Islet of Langerhans (tissue), 1 donor: ENCODE measurements around the gene PPP2R5D.

ENCODE experiments used
- FAIRE-seq: peaks from one replicate; lab custom pipeline; 2011; peaks lifted over from hg19 to GRCh38; lab: Jason Lieb, UNC

PPP2R5D gene

DNA sequence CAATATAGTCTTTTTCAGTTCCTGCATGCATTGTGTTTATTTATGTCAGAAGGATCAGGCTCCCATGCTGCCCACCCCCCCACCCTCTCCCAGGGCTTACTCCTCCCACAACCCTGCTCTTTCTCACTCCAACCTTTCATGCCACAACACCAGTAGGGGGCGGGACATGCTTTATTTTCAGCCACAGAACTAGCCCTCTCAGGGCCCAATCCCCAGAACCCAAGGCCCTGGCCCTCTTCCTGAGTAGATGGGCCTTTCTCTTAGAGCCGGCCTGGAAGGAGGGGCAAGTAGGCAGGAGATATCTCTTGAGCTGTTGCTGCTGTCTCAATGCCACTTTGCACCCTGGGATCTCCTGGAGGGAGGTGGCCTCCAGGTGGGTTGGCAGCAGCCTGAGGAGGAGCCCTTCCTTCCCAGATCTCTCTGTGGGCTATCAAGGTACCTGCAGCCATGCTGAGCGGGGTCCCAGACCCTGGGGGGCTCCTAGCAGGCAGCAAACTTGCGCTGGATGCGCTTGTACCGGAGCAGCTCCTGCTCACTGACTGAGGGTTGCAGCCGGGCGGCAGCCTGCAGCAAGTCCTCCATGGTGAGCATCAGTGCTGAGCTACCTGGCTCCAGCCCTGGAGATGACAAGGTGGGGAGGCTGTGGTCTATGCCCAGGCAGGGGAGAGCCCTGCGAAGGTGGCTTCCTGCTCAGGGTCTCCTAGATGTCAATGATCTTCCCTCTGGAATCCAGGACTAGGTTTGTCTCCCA lies 20.3 kb upstream of the PPP2R5D start:
- no peak for FAIRE-seq

DNA sequence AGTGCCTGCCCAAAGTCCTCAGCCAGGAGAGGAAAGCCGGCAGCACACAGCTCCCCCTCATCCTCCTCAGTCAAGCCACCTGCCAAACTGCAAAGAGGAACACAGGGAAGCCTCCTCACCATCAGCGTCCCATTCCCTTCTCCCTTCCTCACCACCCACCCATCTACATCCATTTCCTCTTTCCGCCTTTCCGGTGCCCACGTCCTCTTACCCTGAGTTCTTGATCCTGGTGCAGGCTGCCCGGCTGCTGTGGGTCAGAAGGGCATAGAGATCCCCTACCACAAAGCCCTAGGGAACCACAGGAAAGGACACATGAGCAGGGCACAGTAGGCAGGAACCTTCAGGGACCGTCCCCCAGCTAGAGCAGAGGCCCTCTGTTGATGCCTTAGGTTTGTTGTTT lies 17.8 kb upstream of the PPP2R5D start:
- no peak for FAIRE-seq

DNA sequence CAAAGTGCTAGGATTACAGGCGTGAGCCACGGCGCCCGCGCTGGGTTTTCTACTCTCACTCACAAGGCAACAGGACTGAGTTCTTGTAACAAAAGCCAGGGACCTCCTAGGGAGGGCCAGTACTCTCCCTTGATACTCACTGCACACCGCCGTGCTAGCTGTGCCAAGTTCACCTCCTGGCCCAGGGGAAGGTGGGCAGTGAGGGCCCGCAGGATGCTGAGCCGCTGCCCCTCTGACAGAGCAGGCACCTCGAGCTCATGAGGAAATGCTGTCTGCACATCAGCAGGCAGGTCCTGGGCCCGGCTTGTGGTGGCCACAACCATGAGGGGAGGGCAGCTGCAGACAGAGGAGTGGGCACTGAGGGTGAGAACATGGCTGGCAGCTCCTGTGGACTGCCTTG lies 17.1 kb upstream of the PPP2R5D start:
- FAIRE-seq: no peak

DNA sequence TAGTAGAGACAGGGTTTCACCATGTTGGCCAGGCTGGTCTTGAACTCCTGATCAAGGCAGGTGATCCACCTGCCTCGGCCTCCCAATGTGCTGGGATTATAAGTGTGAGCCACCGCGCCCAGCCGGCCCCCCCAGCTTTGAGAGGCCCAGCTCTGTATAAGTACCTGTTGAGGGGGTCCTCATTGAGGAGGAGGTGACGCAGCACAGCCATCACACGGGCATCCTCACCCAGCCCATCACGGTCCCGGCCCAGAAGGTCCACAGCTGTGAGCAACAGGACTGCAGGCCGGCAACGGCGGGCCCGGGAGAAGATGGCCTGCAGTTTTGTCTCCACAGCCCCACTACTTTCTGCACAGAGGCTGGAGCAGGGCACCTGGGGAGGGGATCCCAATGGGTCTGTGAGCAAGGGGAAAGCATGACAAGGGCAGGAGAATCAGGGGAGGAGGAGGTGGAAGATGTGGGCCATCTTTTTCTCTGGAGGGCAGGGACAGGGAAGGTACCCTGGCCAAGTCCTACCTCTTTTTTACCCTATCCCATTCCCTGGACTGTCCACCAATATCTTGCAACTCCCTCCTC lies 16.2 kb upstream of the PPP2R5D start:
- FAIRE-seq: no peak

DNA sequence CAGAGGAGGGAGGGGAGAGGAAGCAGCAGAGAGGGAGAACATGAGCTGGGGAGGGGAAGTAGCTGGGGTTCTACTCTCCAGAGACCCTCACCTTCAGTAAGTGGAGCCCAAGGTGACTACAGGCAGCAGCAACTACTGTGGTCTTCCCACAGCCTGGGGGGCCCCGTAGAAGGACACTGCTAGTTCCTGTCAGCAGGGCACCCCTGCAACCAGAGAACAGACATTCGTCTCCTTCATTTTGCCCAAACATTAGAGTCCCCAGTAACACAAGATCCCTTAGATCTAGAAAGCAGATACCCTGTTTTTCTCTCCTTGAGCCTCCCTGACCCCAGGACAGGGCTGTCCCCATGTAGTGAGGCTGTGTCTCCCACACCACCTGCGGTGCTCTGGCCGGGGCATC lies 15.6 kb upstream of the PPP2R5D start:
- FAIRE-seq: no peak

DNA sequence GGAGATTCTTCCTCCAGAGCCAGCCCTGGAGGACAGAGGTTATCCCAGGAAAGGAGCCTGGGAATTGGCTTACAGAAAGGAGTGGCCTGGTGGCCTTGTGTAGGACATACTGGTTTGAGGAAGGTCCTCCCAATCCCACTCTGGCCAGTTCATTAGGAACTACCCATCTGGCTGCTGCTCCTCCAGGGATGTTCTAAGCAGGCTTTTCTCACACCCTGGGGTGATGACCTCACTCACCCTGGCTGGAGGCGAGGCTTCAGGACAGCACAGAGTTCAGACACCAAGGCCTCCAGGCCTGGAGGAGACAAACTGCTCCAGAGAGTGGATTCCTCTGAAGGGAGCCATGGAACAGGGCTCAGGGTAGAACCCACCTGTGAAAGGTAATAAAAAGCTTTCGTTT lies 14.9 kb upstream of the PPP2R5D start:
- FAIRE-seq: no peak

DNA sequence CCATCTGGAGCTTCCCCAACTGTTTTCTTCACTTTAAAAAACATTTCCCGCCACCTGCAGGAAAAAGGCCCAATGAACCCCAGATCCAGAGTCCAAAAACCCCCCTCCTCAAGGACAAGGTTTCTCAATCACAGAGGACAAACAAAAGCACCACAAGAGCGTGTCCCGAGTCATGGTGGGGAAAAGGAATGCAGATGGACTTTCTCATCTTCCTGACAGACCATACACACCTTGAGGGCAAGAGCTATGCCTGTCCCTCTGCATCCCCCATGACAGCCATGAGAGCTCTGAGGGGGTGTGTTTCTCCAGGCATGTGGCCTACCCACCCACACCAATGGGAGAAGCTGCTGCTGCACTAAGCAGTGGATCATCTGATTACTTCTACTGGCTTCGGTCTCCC lies 14.4 kb upstream of the PPP2R5D start:
- FAIRE-seq: no peak

DNA sequence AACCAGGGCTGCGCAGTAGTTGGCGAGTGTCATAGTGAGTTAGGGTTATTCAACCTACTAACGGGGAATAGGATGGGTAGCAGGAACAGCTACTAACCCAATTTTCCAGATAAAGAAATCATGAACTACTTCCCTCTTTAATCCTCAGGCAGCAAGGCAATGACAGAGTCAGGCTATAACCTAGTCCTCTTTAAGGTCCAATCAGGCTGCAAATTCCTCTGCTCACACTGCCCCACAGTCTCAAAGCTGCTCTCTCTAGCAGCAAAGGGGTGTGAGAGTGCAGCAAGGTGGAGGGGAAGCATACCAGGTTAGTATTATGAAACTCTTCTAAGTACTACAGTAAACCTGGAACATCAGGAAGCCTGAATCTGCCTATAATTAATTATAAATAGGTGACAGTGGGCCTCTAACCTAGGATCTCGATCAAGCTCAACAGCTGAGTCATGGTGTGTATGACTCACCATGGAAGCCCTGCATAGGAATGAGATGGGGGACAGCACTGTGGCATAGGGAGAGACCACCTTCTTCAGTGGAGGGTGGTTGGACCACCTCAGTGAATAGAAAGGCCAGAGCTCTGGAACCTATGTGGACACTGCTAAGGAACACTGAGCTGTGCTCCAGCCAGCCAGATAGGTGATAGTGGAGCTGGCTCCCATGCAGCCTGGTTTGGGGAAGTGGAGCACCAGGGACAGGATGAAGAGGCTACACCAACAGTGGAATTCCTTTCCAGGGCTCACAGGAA lies 13.3 kb upstream of the PPP2R5D start:
- no peak for FAIRE-seq

DNA sequence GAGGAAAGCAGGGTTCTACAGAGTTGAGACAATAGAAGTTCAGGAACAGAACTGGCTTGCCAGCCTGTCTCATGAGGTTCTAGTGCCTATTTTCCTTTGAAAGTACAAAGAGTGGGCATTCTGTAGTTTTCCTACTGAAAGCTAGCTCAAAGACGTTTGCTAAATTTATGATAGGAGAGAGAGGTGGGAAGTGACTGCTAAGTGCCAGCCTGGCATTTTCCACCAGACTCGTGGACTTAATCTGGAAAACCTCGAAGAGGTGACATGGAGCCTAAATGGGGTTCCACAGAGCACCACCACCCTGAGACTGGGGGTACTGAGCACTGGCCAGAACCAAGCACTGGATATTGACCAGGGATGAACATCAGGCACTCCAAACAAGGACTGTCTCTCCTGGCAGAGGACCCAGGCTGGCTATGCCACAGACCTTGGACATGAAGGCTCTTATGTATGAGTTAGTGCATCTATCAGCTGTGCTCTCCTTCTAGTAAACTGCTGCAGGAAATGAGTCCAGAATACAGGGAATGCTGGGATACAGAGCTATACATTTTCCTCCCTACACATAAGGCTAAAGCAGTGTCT lies 12.5 kb upstream of the PPP2R5D start:
- no peak for FAIRE-seq

DNA sequence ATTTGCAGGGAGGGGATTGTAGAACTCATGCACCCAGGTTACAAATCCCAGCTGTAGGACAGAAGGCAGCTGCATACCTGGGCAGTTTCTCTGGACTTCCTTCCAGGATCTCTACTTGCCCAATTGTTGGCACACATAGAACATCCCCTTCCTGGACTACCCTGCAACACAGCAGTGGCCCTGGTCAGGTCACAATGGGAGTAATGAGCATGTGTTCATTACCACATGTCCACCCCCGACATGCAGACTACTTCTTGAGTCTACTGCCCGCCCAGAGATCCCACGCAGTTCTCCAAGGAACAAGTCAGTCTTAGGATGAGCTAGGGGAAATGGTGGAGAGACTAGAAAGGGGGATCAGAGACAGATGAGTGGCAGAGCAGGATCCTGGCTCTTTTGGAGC lies 10.4 kb upstream of the PPP2R5D start:
- no peak for FAIRE-seq

DNA sequence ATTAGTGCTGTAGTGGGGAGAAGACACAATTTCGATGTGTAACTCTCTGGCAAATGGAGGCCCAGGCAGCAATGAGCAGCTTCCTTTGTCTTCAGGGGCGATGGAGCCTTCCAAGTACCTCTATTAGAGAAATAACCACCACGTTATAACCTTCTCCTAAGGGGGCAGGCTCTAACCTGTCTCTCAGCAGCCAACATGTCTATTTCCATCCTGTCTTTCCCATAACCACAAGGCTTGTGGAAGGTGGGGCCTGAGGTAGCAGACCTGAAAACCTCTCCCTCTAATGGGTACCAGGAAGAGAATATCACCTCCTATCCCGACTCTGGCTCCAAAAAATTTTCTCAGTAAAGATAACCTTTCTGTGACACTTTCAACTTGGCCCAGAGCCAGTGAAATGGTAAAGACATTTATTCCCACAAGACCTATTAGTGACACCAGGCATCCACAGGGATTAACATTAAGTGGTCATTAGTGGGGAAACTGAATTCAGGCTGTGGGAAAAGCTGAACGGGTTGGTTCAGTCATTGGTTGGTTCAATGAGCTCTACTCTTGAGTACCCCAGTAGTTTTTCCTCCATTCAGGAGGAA lies 9.4 kb upstream of the PPP2R5D start:
- no peak for FAIRE-seq

DNA sequence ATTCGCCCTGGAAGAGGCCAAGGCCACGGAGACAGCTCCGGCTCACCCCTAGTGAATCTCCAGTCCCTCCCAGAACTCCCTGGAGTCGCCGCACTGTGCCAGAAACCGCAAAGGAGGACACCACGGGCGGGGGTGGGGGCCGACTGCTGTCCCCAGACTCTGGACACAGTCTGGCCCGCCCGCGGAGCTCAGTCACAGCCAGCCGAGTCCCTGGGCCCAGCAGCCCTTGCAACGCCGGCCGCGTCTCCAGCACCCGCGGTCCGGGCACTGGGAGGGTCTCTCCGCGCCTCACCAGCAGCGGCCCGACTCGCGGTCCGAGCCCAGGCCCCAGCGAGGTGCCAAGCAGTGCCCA lies 5.9 kb upstream of the PPP2R5D start:
- FAIRE-seq: no peak

DNA sequence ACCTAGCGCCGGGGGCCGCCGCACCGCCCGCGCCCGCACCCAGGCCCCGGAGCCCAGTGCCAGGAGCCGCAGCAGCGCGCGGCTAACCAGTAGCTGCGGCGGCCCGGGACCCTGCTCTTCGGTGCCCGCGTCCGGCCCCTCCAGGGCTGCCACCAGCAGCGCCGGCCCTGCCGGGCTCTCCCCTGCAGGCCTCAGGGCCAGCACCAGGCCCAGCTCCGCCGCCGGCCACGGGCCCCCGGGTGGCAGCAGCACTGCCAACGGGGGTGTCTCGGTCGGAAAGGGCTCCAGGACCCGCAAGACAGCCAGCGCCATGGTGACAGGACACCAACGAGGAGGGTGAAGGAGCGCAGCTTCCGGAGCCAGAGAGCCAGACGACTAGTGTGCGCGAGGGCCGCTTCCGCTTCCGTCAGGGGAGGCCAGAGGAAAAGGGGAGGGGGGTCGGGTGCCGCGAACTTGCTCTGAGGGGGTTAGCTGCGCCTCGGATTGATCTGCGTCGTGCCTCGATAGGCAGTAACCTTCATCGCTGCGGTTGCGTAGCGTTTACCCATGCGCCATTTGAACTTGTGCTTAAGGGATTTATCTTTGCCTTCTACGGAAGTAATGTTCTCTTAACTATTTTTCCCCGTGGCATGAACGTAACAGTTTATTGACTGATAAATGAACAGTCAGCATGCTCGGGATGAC lies 5.4 kb upstream of the PPP2R5D start, which contains the start of gene PEX6:
TSS of gene PEX6 (minus strand) at position 343 of the 684 bp plus-strand sequence. CDS start at position 312, 31 bp downstream.
- no peak for FAIRE-seq

DNA sequence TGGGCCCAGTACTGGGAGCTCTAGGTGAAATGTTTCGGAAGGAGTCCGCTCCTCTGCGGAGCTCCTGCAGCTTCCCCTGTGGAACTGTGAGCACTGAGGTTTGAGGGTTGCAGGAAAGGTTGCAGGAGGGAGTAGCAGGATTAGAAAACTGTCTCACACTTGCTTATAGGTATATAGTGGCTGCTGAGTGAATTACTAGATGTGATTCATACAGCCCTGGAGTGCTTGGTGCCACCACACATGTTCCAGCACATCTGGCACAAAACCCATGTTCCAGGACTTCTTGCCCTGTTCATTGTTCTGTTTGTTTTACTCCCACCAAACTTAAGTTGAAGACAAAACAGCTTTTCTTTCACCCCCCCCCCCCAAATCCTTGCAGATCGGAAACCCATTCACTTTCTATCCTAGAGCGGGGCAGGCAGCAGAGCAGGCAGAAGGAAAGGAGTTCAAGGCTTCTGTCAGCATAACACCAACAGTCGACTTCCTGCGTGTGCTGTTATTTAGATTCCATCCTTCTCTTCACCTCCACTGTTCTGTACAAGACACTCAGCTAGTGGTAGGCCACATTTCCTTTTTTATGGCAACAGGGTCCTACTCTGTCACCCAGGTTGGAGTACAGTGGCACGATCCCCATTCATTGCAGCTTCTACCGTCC lies 4.7 kb upstream of the PPP2R5D start:
- no peak for FAIRE-seq

DNA sequence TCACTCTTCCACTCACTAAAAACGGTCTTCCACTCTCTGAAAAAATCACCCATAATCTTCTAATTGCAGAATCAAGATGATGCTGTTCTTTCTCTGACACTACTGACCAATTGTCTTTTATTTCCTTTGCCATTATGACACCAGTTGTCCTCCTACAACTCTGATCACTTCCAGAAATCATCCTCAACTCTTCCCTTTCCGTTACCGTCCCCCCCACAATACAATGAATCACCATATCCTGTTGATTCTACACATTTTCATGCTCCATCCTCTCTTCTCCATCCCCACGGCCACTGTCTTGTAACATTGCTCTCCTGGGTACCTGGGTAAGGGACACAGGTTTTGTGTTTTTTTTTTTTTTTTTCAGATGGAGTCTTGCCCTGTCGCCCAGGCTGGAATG lies 2.5 kb upstream of the PPP2R5D start:
- no peak for FAIRE-seq

DNA sequence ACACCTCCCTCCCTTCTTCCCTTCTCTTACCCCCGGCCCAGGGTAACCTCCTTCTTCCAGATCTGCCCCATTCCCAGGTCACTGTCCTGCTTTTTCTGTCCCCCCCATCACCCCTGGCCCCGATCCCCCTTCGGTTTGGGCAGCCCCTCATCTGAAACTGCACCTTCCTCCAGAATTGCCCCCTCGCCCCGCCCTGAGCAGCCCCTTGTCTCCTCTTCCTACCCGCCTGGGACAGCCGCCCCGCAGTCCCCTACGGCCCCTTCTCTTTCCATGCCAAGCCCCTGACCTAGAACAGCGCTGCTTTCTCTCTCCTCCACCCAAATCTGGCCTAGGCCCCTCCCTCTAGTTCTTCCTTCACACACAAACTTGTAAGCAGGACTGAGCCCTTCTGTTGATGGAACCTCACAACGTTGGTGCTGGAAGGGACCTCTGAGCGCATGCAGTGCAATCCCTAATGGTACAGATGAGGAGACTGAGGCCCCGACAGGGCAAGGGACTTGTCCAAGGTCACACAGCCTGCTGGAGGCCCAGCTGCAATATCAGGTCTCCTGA lies 630 bp downstream of the PPP2R5D start:
- FAIRE-seq: no peak

DNA sequence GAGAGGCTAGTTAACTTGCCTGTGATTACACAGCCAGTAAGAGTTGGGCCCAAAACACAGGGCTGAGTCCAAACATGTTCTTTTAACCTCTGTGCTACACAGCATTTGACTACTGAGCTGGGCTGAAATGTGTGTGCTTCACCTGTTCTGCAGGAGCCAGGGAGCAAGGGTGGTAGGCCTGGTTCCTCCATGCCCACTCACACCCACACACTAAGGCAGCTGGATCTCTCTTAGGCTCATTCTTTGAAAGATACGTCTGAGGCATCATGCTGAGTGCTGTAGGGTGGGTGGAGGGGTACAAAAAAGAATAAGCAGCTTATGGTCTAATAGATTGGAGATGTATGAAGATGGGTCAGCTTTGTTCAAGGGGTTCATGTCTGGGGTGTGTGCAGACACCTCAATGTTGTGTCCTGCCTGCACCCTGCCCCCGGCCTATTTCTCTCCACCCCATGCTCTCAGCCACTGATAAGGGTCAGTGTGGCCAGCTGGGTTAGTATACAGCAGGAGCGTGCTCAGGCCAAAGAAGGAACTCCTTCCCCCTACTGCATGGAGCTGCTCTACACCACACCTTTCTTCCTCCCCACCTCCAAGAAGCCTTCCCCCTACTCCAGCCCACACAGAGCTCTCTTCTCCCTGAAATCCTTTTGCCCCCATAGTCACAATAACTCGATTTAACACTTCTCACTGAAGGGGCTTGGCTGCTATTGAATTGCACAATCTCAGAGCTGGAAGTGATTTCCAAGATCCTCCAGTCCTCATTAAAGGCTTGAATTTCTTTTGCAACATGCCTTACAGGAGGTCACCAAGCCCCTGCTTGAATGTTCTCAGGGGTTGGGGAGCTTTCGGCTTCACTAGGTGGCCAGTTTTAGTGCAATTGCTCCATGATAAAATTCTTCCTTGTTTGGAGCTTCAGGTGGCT lies 3.4 kb downstream of the PPP2R5D start:
- no peak for FAIRE-seq

DNA sequence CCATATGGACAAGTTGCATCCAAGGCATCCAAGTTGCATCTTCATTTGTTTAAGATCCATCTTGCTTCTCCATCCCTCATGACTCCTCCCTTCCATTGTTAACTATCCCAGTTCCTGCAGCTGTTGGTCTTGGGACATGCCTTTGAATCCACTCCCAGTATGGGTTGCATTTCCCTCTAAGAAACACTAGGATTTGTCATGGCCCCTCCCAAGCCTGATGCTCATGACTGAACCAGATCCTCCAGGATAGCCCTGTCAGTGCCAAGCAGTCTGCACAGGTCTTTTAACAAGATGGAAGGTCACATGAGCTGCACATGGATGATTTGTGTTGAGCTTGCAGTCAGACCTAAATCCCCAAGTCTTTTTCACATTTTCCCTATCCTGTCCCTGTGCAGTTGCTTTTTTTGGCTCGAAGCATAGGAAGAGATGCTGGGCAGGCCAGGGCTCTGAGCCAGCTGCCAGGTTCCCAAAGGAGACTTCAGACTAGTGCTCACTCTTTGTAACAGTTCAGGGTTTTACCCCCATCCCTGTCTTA lies 4.2 kb downstream of the PPP2R5D start:
- FAIRE-seq: no peak

DNA sequence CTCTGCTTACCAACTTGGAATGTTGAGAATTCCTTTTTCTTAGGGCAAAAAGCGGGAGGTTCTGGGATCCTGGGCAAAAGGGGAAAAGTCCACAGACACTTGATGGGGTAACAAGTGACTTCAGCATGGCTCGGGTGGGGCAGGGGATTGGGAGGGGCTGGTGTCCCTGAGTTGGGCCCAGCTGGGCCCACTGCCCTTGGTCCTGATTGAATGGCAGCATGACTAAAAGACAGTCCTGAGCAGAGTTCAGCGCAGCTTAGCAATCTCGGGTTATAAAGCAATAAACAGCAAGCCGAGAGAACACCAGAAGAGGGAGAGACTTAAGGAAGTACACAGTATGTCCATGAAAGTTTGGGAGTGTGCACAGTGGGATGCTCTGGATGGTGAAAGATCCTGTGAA lies 5.6 kb downstream of the PPP2R5D start:
- FAIRE-seq: no peak

DNA sequence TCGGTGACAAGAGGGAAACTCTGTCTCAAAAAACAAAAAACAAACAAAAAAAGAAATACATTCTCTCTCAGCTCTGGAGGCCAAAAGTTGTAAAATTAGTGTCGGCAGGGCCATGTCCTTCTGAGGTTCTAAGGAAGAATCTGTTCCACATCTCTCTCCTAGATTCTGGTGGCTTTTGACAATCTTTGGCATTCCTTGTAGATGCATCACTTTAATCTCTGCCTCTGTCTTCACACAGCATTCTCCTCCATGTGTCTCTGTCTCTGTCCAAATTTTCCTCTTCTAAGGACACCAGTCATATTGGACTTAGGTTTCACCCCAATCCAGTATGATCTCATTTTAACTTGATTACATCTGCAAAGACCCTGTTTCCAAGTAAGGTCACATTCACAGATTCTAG lies 9.1 kb downstream of the PPP2R5D start:
- no peak for FAIRE-seq
